ENCODE measurements around the gene PLCH1. TPM values are rescaled to one million over a fixed set of nuclear protein-coding genes. Genes with fewer than 3 reads are reported as not detected.

The PLCH1 gene
- total RNA-seq, 1 experiment from 2014 or later, result 3.8 TPM

DNA sequence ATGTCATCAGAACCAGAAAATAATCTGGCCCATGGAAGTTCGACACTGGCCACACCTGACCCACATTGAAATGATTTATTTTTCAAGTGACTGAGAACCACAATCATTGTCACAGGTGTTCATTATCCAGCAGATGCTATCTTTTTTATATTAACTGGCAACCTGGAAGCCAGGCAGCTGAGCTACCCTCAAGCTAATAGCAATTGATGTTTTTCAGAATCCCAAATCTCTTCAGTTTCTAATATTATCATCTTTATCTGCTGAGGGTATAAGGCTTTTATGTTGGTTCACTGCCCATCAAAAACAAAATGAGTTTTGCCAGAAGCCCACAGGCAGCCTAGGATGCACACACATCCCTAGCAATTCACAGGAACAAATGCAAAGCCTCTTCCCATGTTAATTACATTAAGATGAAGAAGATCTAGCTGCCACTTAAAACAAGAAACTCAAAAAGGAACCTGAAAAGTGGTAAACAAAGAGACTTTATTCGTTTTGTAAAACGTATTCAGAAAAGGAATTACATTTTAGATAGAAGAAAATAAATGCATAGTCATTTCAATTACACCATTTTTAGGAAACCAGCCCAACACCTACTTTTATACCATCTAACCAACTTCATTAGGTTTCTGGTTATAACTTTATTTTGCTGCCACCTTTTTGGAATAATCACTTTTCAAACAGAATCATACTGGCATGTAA lies 410.5 kb downstream of the PLCH1 start:
- no peak overlapping the region for H2AFZ ChIP-seq (ENCODE audit: low read depth, low read length, poor library complexity, severe bottlenecking)
- CTCF ChIA-PET, result no interaction called here
- no peaks in the 10 kb centered on the region for H3K9me3 ChIP-seq (ENCODE audit: control insufficient read depth in 1 of 2, insufficient read depth in 1 of 2, low read depth in 1 of 2, low read length in 2 of 2)
- no peaks in the 10 kb centered on the region for H3K4me1 ChIP-seq (ENCODE audit: control insufficient read depth in 1 of 2, insufficient read depth in 2 of 2, low read length in 2 of 2)
- intact Hi-C loops (cut with micrococcal nuclease), result no loop called here
- no peaks in the 10 kb centered on the region for H3K27me3 ChIP-seq (ENCODE audit: insufficient read depth, low read length)
- no peak overlapping the region for H3K4me2 ChIP-seq (ENCODE audit: low read length)
- no peaks in the 10 kb centered on the region for H4K20me1 ChIP-seq (ENCODE audit: insufficient read depth)
- no peaks in the 10 kb centered on the region for H3K79me2 ChIP-seq (ENCODE audit: insufficient read depth, low read length)
- RAD21 ChIA-PET (ENCODE audit: low non-redundant PET in 1 of 2, low total read pairs in 2 of 2, uncharacterized antibody in 2 of 2, unreplicated experiment in 2 of 2), result no interaction called here
- ATAC-seq, result no peak
- POLR2A ChIA-PET, result no interaction called here
- H3K36me3 ChIP-seq (ENCODE audit: control insufficient read depth in 1 of 2, insufficient read depth in 2 of 2, low read length in 2 of 2), result no peaks in the 10 kb centered on the region
- H3K4me3 ChIP-seq (replicated peaks in 1 of 2; ENCODE audit: low read depth in 1 of 2, low read length in 2 of 2), result no peak overlapping the region
- TF ChIP-seq TCF7L2 (IDR thresholded peaks at IDR 0.05; ENCODE audit: borderline replicate concordance, extremely low read depth, insufficient read depth, insufficient read length) (no peak), CBX3 (IDR thresholded peaks at IDR 0.05; ENCODE audit: low read depth) (no peak), ELF1 (IDR thresholded peaks at IDR 0.05; ENCODE audit: borderline replicate concordance, low read depth) (no peak), YY1 (IDR thresholded peaks at IDR 0.05; ENCODE audit: extremely low read depth, insufficient replicate concordance, low read depth, low read length) (no peak), EZH2 (IDR thresholded peaks at IDR 0.05) (no peak), ZNF274 (IDR thresholded peaks at IDR 0.05; ENCODE audit: low read depth, low read length) (no peak), CEBPB (IDR thresholded peaks at IDR 0.05; ENCODE audit: low read depth) (no peak), FOSL1 (IDR thresholded peaks at IDR 0.05; ENCODE audit: low read depth) (no peak)
- TF ChIP-seq, protein P1, sequence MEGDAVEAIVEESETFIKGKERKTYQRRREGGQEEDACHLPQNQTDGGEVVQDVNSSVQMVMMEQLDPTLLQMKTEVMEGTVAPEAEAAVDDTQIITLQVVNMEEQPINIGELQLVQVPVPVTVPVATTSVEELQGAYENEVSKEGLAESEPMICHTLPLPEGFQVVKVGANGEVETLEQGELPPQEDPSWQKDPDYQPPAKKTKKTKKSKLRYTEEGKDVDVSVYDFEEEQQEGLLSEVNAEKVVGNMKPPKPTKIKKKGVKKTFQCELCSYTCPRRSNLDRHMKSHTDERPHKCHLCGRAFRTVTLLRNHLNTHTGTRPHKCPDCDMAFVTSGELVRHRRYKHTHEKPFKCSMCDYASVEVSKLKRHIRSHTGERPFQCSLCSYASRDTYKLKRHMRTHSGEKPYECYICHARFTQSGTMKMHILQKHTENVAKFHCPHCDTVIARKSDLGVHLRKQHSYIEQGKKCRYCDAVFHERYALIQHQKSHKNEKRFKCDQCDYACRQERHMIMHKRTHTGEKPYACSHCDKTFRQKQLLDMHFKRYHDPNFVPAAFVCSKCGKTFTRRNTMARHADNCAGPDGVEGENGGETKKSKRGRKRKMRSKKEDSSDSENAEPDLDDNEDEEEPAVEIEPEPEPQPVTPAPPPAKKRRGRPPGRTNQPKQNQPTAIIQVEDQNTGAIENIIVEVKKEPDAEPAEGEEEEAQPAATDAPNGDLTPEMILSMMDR (IDR thresholded peaks at IDR 0.05 in 2 of 3, conservative IDR thresholded peaks at IDR 0.05 in 1 of 3; ENCODE audit: borderline replicate concordance in 1 of 3, insufficient read depth in 1 of 3, low read depth in 2 of 3, low read length in 2 of 3), result no peak
- TF ChIP-seq, protein P2, sequence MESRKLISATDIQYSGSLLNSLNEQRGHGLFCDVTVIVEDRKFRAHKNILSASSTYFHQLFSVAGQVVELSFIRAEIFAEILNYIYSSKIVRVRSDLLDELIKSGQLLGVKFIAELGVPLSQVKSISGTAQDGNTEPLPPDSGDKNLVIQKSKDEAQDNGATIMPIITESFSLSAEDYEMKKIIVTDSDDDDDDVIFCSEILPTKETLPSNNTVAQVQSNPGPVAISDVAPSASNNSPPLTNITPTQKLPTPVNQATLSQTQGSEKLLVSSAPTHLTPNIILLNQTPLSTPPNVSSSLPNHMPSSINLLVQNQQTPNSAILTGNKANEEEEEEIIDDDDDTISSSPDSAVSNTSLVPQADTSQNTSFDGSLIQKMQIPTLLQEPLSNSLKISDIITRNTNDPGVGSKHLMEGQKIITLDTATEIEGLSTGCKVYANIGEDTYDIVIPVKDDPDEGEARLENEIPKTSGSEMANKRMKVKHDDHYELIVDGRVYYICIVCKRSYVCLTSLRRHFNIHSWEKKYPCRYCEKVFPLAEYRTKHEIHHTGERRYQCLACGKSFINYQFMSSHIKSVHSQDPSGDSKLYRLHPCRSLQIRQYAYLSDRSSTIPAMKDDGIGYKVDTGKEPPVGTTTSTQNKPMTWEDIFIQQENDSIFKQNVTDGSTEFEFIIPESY (IDR thresholded peaks at IDR 0.05; ENCODE audit: extremely low read depth, insufficient replicate concordance, low read length), result no peak
- no TSS peak for BruUV-seq (replicated peaks)
- DNase-seq (ENCODE audit: low read depth, low spot score), result no peak
- H3K9me2 ChIP-seq (ENCODE audit: insufficient read depth), result no peaks in the 10 kb centered on the region
- no peak overlapping the region for H3K9ac ChIP-seq (ENCODE audit: low read length)
- H3K27ac ChIP-seq (ENCODE audit: low read depth, low read length), result no peak overlapping the region
